Skeletal muscle tissue (tissue), 4 donors: ENCODE measurements around the gene ACTBL2. TPM values are rescaled to one million over a fixed set of nuclear protein-coding genes. Genes with fewer than 3 reads are reported as not detected.

Source experiments
- H3K27ac ChIP-seq: one replicate; pipeline ENCODE4 v1.7.0; 2013; ENCODE audit warnings: mild to moderate bottlenecking, low read depth, low read length, inconsistent platforms
- H3K27me3 ChIP-seq, 3 donors: one replicate each; pipeline ENCODE4 v1.7.0; 2013; ENCODE audit warnings: low read length in 3 of 3; ENCODE audit not compliant: control insufficient read depth in 3 of 3, insufficient read depth in 3 of 3
- H3K36me3 ChIP-seq, 3 donors: one replicate each; pipeline ENCODE4 v1.7.0; 2013; ENCODE audit warnings: low read length in 3 of 3; ENCODE audit not compliant: control insufficient read depth in 3 of 3, insufficient read depth in 3 of 3
- H3K4me1 ChIP-seq, 3 donors: one replicate each; pipeline ENCODE4 v1.7.0; 2013; ENCODE audit warnings: low read length in 3 of 3, mild to moderate bottlenecking in 3 of 3; ENCODE audit not compliant: control insufficient read depth in 3 of 3, insufficient read depth in 3 of 3
- H3K4me3 ChIP-seq, 3 donors: one replicate each; pipeline ENCODE4 v1.7.0; 2013; ENCODE audit warnings: low read length in 3 of 3
- H3K9ac ChIP-seq, 3 donors: one replicate each; pipeline ENCODE4 v1.7.0; 2013; ENCODE audit warnings: low read length in 3 of 3, mild to moderate bottlenecking in 3 of 3, moderate library complexity in 2 of 3, low read depth in 1 of 3
- H3K9me3 ChIP-seq, 3 donors: one replicate each; pipeline ENCODE4 v1.7.0; 2013; ENCODE audit warnings: low read length in 3 of 3; ENCODE audit not compliant: control insufficient read depth in 3 of 3
- total RNA-seq: library from RNA; depleted of rRNA; stranded (reverse); fragments of >200 nt; gene quantifications from one replicate; pipeline ENCODE4 v1.2.3, GENCODE V29; 2014
- donor health status: Osteomylitis.

The ACTBL2 gene
- total RNA-seq, 1 donor from 2014 or later = not detected

GRCh38 chr5:57495285-57496086 is 12.9 kb upstream of the ACTBL2 start:
- Histone ChIP-seq H3K27me3 (no peaks in the 10 kb centered on the region), H3K9ac (no peak overlapping the region), H3K4me3 (no peak overlapping the region), H3K9me3 (no peaks in the 10 kb centered on the region), H3K36me3 (no peaks in the 10 kb centered on the region), H3K27ac (no peak overlapping the region), H3K4me1 (no peaks in the 10 kb centered on the region)

- Histone ChIP-seq H3K9me3 (no peaks in the 10 kb centered on the region), H3K4me1 (no peaks in the 10 kb centered on the region), H3K36me3 (no peaks in the 10 kb centered on the region), H3K9ac (no peak overlapping the region), H3K27me3 (no peaks in the 10 kb centered on the region), H3K27ac (no peak overlapping the region), H3K4me3 (no peak overlapping the region)
Measured at GRCh38 chr5:57494104-57495098, 11.8 kb upstream of the ACTBL2 start.

GRCh38 chr5:57493034-57493433 is 10.4 kb upstream of the ACTBL2 start:
- Histone ChIP-seq H3K9ac (no peak overlapping the region), H3K27me3 (no peaks in the 10 kb centered on the region), H3K27ac (no peak overlapping the region), H3K4me3 (no peak overlapping the region), H3K36me3 (no peaks in the 10 kb centered on the region), H3K9me3 (no peaks in the 10 kb centered on the region), H3K4me1 (peaks cover 0 to 2% (median 2%) of the 10 kb centered on the region in 3 donors)

GRCh38 chr5:57492632-57493031 is 10.0 kb upstream of the ACTBL2 start:
- no peaks in the 10 kb centered on the region for H3K36me3 ChIP-seq
- no peak overlapping the region for H3K27ac ChIP-seq
- no peaks in the 10 kb centered on the region for H3K27me3 ChIP-seq
- H3K9ac ChIP-seq = no peak overlapping the region
- no peak overlapping the region for H3K4me3 ChIP-seq
- H3K4me1 ChIP-seq = peaks cover 0 to 4% (median 2%) of the 10 kb centered on the region in 3 donors
- H3K9me3 ChIP-seq = no peaks in the 10 kb centered on the region

GRCh38 chr5:57491369-57491965 is 8.9 kb upstream of the ACTBL2 start:
- Histone ChIP-seq H3K9ac (no peak overlapping the region), H3K9me3 (no peaks in the 10 kb centered on the region), H3K27me3 (no peaks in the 10 kb centered on the region), H3K4me3 (no peak overlapping the region), H3K27ac (no peak overlapping the region), H3K4me1 (peaks cover 0 to 4% (median 2%) of the 10 kb centered on the region in 3 donors), H3K36me3 (no peaks in the 10 kb centered on the region)

- H3K4me3 ChIP-seq = no peak overlapping the region
- H3K9ac ChIP-seq = no peak overlapping the region
- no peaks in the 10 kb centered on the region for H3K36me3 ChIP-seq
- no peak overlapping the region for H3K27ac ChIP-seq
- no peaks in the 10 kb centered on the region for H3K27me3 ChIP-seq
- peaks cover 4 to 9% (median 8%) of the 10 kb centered on the region in 3 donors for H3K4me1 ChIP-seq
- no peaks in the 10 kb centered on the region for H3K9me3 ChIP-seq
Measured at GRCh38 chr5:57488215-57488955, 5.8 kb upstream of the ACTBL2 start.

GRCh38 chr5:57486027-57486602 is 3.5 kb upstream of the ACTBL2 start:
- no peak overlapping the region for H3K4me3 ChIP-seq
- peaks cover 0 to 3% (median 0%) of the 10 kb centered on the region in 3 donors for H3K9me3 ChIP-seq
- H3K27ac ChIP-seq = no peak overlapping the region
- H3K27me3 ChIP-seq = no peaks in the 10 kb centered on the region
- no peaks in the 10 kb centered on the region for H3K36me3 ChIP-seq
- no peak overlapping the region for H3K9ac ChIP-seq
- H3K4me1 ChIP-seq = peaks cover 4 to 9% (median 8%) of the 10 kb centered on the region in 3 donors

- H3K9me3 ChIP-seq = peaks cover 0 to 3% (median 0%) of the 10 kb centered on the region in 3 donors
- no peak overlapping the region for H3K4me3 ChIP-seq
- H3K27ac ChIP-seq = no peak overlapping the region
Measured at GRCh38 chr5:57478826-57479225, 3.8 kb downstream of the ACTBL2 start.

GRCh38 chr5:57476601-57477056 is 6.0 kb downstream of the ACTBL2 start:
- Histone ChIP-seq H3K4me3 (no peak overlapping the region), H3K27ac (no peak overlapping the region), H3K27me3 (no peaks in the 10 kb centered on the region), H3K4me1 (no peaks in the 10 kb centered on the region), H3K9ac (no peak overlapping the region), H3K36me3 (no peaks in the 10 kb centered on the region), H3K9me3 (no peaks in the 10 kb centered on the region)

More at GRCh38 chr5:57478826-57479225, 3.8 kb downstream of the ACTBL2 start:
- Histone ChIP-seq H3K9ac (no peak overlapping the region), H3K36me3 (no peaks in the 10 kb centered on the region), H3K27me3 (no peaks in the 10 kb centered on the region), H3K4me1 (no peaks in the 10 kb centered on the region)
